ENCODE results near the gene LUC7L3.

Gene LUC7L3

DNA sequence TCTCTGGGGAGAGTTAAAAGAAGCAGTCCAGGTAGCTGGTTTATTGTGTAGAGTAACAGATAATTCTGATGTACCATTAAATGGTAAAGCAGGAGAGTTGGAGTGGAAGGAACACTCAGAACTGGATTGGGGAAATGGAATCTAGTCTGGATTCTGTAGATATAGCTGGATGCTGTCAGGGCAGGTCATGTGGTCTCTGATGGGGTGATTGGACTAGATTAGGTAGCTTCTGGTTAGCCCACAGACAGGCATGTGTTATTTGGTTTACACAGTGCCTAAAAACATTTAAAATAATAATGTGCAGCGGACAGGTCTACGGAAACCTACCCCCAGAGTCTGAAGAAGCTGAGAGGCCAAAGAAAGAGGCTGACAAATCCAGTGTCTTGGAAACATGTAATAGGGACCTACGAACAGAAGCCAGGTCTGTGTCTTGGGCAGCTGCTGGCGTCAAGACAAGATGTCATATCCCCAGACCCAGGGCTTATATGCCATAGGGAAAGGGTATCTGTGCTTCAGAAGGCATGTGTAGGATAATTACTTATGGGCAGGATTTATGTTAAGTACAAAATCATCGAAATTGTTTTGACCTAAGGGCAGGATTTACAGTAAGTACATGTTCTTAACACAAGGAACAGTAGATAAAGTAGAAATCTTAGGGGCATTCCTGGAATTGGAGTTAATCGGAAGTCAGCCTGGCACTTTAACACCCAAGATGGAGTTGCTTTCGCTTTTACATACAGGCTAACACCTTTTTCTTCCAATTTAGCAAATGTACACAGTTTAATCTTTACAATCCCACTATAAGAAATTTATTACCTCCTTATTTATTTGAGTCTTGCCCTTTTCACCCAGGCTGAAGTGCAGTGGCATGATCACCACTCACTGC, 12.4 kb downstream of the LUC7L3 start:
- no peak overlapping the region for H3K27ac ChIP-seq (replicated peaks)
- TF ChIP-seq POLR2AphosphoS5 (IDR thresholded peaks at IDR 0.05; ENCODE audit: low read depth) (no peak), GABPA (IDR thresholded peaks at IDR 0.05; ENCODE audit: low read depth) (no peak), SPI1 (IDR thresholded peaks at IDR 0.05; ENCODE audit: borderline replicate concordance, low read depth) (no peak)
- TF ChIP-seq, protein P1, sequence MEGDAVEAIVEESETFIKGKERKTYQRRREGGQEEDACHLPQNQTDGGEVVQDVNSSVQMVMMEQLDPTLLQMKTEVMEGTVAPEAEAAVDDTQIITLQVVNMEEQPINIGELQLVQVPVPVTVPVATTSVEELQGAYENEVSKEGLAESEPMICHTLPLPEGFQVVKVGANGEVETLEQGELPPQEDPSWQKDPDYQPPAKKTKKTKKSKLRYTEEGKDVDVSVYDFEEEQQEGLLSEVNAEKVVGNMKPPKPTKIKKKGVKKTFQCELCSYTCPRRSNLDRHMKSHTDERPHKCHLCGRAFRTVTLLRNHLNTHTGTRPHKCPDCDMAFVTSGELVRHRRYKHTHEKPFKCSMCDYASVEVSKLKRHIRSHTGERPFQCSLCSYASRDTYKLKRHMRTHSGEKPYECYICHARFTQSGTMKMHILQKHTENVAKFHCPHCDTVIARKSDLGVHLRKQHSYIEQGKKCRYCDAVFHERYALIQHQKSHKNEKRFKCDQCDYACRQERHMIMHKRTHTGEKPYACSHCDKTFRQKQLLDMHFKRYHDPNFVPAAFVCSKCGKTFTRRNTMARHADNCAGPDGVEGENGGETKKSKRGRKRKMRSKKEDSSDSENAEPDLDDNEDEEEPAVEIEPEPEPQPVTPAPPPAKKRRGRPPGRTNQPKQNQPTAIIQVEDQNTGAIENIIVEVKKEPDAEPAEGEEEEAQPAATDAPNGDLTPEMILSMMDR (IDR thresholded peaks at IDR 0.05; ENCODE audit: insufficient read depth, low read length) = no peak
- TF ChIP-seq, protein P2, sequence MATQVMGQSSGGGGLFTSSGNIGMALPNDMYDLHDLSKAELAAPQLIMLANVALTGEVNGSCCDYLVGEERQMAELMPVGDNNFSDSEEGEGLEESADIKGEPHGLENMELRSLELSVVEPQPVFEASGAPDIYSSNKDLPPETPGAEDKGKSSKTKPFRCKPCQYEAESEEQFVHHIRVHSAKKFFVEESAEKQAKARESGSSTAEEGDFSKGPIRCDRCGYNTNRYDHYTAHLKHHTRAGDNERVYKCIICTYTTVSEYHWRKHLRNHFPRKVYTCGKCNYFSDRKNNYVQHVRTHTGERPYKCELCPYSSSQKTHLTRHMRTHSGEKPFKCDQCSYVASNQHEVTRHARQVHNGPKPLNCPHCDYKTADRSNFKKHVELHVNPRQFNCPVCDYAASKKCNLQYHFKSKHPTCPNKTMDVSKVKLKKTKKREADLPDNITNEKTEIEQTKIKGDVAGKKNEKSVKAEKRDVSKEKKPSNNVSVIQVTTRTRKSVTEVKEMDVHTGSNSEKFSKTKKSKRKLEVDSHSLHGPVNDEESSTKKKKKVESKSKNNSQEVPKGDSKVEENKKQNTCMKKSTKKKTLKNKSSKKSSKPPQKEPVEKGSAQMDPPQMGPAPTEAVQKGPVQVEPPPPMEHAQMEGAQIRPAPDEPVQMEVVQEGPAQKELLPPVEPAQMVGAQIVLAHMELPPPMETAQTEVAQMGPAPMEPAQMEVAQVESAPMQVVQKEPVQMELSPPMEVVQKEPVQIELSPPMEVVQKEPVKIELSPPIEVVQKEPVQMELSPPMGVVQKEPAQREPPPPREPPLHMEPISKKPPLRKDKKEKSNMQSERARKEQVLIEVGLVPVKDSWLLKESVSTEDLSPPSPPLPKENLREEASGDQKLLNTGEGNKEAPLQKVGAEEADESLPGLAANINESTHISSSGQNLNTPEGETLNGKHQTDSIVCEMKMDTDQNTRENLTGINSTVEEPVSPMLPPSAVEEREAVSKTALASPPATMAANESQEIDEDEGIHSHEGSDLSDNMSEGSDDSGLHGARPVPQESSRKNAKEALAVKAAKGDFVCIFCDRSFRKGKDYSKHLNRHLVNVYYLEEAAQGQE (IDR thresholded peaks at IDR 0.05; ENCODE audit: insufficient replicate concordance, low read depth) = no peak
- H3K27me3 ChIP-seq (ENCODE audit: insufficient read depth, poor library complexity, severe bottlenecking) = no peaks in the 10 kb centered on the region
- H3K4me3 ChIP-seq (replicated peaks; ENCODE audit: insufficient read depth, low read length) = no peak overlapping the region
- DNase-seq (ENCODE audit: low read depth in 1 of 2, low spot score in 1 of 2) = no peak

DNA sequence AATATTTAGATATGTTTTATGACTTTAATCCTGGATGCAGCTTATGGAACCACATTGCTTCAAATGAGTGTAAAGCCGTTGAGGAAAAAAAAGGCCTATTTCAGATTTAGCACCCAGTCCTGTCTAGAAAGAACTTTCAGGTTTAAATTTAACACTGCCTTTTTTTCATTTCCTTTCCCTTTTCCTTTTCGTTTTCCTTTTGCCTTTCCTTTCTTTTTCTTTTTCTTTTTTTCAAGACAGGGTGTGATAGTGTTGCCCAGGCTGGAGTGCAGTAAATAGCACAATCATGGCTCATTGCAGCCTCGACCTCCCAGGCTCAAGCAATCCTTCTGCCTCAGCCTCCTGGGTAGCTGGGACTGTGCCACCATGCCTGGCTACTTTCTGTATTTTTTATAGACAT, 15.9 kb downstream of the LUC7L3 start:
- Histone ChIP-seq H3K4me3 (replicated peaks; ENCODE audit: insufficient read depth, low read length) (no peak overlapping the region), H3K27ac (replicated peaks) (no peak overlapping the region), H3K27me3 (ENCODE audit: insufficient read depth, poor library complexity, severe bottlenecking) (no peaks in the 10 kb centered on the region)
- no peak for DNase-seq (ENCODE audit: low read depth in 1 of 2, low spot score in 1 of 2)
- TF ChIP-seq GABPA (IDR thresholded peaks at IDR 0.05; ENCODE audit: low read depth) (no peak), POLR2AphosphoS5 (IDR thresholded peaks at IDR 0.05; ENCODE audit: low read depth) (no peak), SPI1 (IDR thresholded peaks at IDR 0.05; ENCODE audit: borderline replicate concordance, low read depth) (no peak)
- TF ChIP-seq, protein P1 (IDR thresholded peaks at IDR 0.05; ENCODE audit: insufficient read depth, low read length) = no peak
- TF ChIP-seq, protein P2 (IDR thresholded peaks at IDR 0.05; ENCODE audit: insufficient replicate concordance, low read depth) = no peak

DNA sequence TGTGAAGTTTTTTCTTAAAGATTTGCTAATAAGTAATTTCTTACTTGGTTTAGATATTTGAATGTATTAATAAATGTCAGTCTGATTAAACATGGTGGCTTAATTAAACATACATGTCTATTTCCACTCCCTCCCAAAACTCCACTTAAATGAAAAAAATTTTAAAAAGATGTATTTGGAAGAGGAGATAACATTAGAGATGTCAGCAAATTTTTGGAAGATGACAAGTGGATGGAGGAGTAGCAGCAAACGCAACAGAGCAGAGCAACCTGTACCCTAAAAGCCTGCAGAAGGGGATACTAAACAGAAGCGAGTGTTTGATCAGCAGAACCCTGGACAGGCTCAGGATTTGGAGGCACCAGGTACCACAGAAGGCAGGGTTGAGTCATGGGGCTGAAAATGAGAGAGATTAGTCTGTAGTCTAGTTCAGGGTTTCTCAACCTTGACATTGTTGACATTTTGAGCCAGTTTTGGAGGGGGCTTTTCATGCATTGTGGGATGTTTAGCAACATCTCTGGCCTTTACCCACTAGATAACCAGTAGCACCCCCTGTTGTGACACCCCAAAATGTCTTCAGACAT, 17.8 kb downstream of the LUC7L3 start:
- no peaks in the 10 kb centered on the region for H3K27me3 ChIP-seq (ENCODE audit: insufficient read depth, poor library complexity, severe bottlenecking)
- no peak overlapping the region for H3K4me3 ChIP-seq (replicated peaks; ENCODE audit: insufficient read depth, low read length)
- H3K27ac ChIP-seq (replicated peaks) = no peak overlapping the region
- TF ChIP-seq POLR2AphosphoS5 (IDR thresholded peaks at IDR 0.05; ENCODE audit: low read depth) = no peak
- TF ChIP-seq, protein P1 (IDR thresholded peaks at IDR 0.05; ENCODE audit: insufficient read depth, low read length) = no peak
- TF ChIP-seq SPI1 (IDR thresholded peaks at IDR 0.05; ENCODE audit: borderline replicate concordance, low read depth) = no peak
- TF ChIP-seq GABPA (IDR thresholded peaks at IDR 0.05; ENCODE audit: low read depth) = no peak
- TF ChIP-seq, protein P2 (IDR thresholded peaks at IDR 0.05; ENCODE audit: insufficient replicate concordance, low read depth) = no peak
- no peak for DNase-seq (ENCODE audit: low read depth in 1 of 2, low spot score in 1 of 2)
